Thyroid gland (tissue), 4 donors: ENCODE measurements around the gene SPAAR.

ENCODE experiments used
- CTCF ChIP-seq, 6 experiments: fragments of 200-600 bp in 3 of 6; fragments of 450-650 bp in 3 of 6; sonication (generic) in 3 of 6; IDR thresholded peaks; one replicate each; pipeline ENCODE4 v1.5.1; 2016 to 2019; ENCODE audit warnings: antibody characterized with exemption in 6 of 6, mild to moderate bottlenecking in 2 of 6, inconsistent platforms in 1 of 6, moderate library complexity in 1 of 6
- POLR2A ChIP-seq, 2 donors: fragments of 450-650 bp; IDR thresholded peaks; one replicate each; pipeline ENCODE4 v1.6.1; 2017; ENCODE audit warnings: antibody characterized with exemption in 2 of 2, mild to moderate bottlenecking in 2 of 2, moderate library complexity in 1 of 2

DNA sequence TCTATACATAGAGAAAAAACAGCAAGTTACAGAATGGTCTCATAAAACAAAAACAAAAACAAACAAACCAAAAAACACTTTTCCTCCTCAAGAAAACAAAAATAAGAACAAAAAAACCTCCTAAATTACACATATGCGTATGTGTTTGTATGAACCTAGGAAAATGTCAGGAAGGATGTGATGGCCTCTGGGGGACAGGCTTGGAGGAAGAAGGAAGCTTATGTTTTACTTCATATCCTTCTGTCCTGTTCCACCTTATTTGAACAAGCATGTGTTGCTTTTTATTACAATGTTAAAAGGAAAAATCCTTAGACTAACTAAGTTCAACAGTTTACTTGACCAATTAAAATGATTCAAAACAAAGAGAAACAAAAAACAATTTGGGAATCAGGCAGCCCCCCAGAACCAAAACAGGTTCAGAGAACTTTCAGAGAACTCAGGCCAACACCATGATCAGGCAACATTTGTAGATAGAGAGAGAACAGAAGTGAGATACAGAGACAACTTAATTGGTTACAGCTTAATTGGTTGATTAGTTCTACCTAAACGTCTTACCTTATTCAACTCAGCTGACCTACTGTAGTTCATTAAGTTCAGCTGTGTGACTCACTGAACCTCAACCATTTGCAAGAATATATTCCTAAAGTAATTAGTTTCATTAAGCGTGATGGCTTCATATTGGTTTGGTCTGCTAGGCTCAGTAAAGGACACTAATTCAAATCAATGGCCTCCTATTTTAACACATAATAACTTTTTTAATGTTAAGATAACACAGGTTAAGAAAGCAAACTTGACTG lies 10.1 kb downstream of the SPAAR start:
- TF ChIP-seq POLR2A (IDR thresholded peaks at IDR 0.05) (no peak), CTCF (IDR thresholded peaks at IDR 0.05) (no peak)
